Inflammatory macrophage treated with lipopolysaccharide for 1 hour (primary cell): Measurements from ENCODE around the gene PTCRA.

Experiments used
- DNase-seq, 2 donors: peaks; one replicate each; pipeline ENCODE4 v3.0.0-alpha.2; 2020 to 2022

PTCRA gene

GRCh38 chr6:42974919-42975505, 59.2 kb downstream of the PTCRA start:
- DNase-seq: no peak
